Lower leg skin (tissue), 4 donors: Measurements from ENCODE around the gene TTN. TPM values are rescaled to one million over a fixed set of nuclear protein-coding genes. Genes with fewer than 3 reads are reported as not detected.

Experiments used
- DNase-seq, 2 donors: peaks; one replicate each; pipeline ENCODE4 v3.0.0-alpha.2; 2019; ENCODE audit warnings: low spot score in 2 of 2
- H3K4me3 ChIP-seq: fragments of 200-600 bp; sonication (generic); 2 replicates; pipeline ENCODE4 v1.5.1; 2017; ENCODE audit warnings: mild to moderate bottlenecking, low read depth; ENCODE audit not compliant: poor library complexity, severe bottlenecking
- CTCF ChIP-seq, 3 donors: fragments of 450-650 bp; IDR thresholded peaks; one replicate each; pipeline ENCODE4 v1.5.1; 2016; ENCODE audit warnings: antibody characterized with exemption in 3 of 3, mild to moderate bottlenecking in 3 of 3, moderate library complexity in 2 of 3
- POLR2A ChIP-seq, 2 donors: fragments of 450-650 bp; IDR thresholded peaks; one replicate each; pipeline ENCODE4 v1.6.1; 2016 to 2017; ENCODE audit warnings: antibody characterized with exemption in 2 of 2, mild to moderate bottlenecking in 1 of 2, moderate library complexity in 1 of 2
- WGBS, 2 donors: methylation state at CpG; one replicate each; pipeline ENCODE4 v1.1.5; 2018; 5-methylcytosine and 5-hydroxymethylcytosine counted together
- intact Hi-C: fragments of 100-400 bp; cut with DNase I; formaldehyde crosslinking; loops from one replicate; pipeline ENCODE4 v1.15.0; 2023; ENCODE audit warnings: low total_unique reads
- total RNA-seq, 4 donors: library from RNA; depleted of rRNA; stranded (reverse); fragments of >200 nt; gene quantifications; one replicate each; pipeline ENCODE4 v1.1.0, GENCODE V29; 2016

The TTN gene
- total RNA-seq, 4 donors from 2014 or later = 0.25 to 2.4 (median 0.74) TPM

- no peak for DNase-seq
- WGBS, 2 donors = 51 to 52% methylated on average over 5 of the region's 5 CpGs
- no peak for TF ChIP-seq CTCF (IDR thresholded peaks at IDR 0.05)
- no peak for TF ChIP-seq POLR2A (IDR thresholded peaks at IDR 0.05)
- H3K4me3 ChIP-seq = no peak overlapping the region
- intact Hi-C loops = no loop called here
Observed at GRCh38 chr2:178650554-178650953, 156.7 kb downstream of the TTN start.

GRCh38 chr2:178644919-178645318 lies 162.3 kb downstream of the TTN start:
- no peak overlapping the region for H3K4me3 ChIP-seq
- intact Hi-C loops = no loop called here
- no peak for DNase-seq
- TF ChIP-seq POLR2A (IDR thresholded peaks at IDR 0.05) (no peak), CTCF (IDR thresholded peaks at IDR 0.05) (no peak)
- 68 to 69% methylated on average over 1 of the region's 1 CpG for WGBS, 2 donors

- no peak overlapping the region for H3K4me3 ChIP-seq
- intact Hi-C loops = no loop called here
- 31 to 45% methylated on average over 1 of the region's 1 CpG for WGBS, 2 donors
- DNase-seq = no peak
- TF ChIP-seq CTCF (IDR thresholded peaks at IDR 0.05) = no peak
- no peak for TF ChIP-seq POLR2A (IDR thresholded peaks at IDR 0.05)
Observed at GRCh38 chr2:178641498-178641897, 165.7 kb downstream of the TTN start.

- no peak overlapping the region for H3K4me3 ChIP-seq
- WGBS, 2 donors = 94 to 95% methylated on average over 11 of the region's 11 CpGs
- intact Hi-C loops = no loop called here
- TF ChIP-seq CTCF (IDR thresholded peaks at IDR 0.05) (no peak), POLR2A (IDR thresholded peaks at IDR 0.05) (no peak)
- DNase-seq = no peak
Observed at GRCh38 chr2:178635897-178636296, 171.3 kb downstream of the TTN start.

- WGBS, 2 donors = 59 to 60% methylated on average over 3 of the region's 3 CpGs
- no peak overlapping the region for H3K4me3 ChIP-seq
- intact Hi-C loops = no loop called here
- TF ChIP-seq POLR2A (IDR thresholded peaks at IDR 0.05) (no peak), CTCF (IDR thresholded peaks at IDR 0.05) (no peak)
- no peak for DNase-seq
Observed at GRCh38 chr2:178632729-178633128, 174.5 kb downstream of the TTN start.

GRCh38 chr2:178630581-178630980 lies 176.6 kb downstream of the TTN start:
- 95 to 97% methylated on average over 5 of the region's 5 CpGs for WGBS, 2 donors
- DNase-seq = no peak
- intact Hi-C loops = no loop called here
- TF ChIP-seq POLR2A (IDR thresholded peaks at IDR 0.05) (no peak), CTCF (IDR thresholded peaks at IDR 0.05) (no peak)
- H3K4me3 ChIP-seq = no peak overlapping the region
